Esophagus muscularis mucosa (tissue), 3 donors: ENCODE data around the gene ACE.

Experiments used
- POLR2A ChIP-seq: fragments of 450-650 bp; IDR thresholded peaks from one replicate; pipeline ENCODE4 v1.6.1; 2017; ENCODE audit warnings: antibody characterized with exemption, moderate library complexity, mild to moderate bottlenecking, low read depth
- TF ChIP-seq, protein P1 (sequence below), 3 experiments: fragments of 200-600 bp in 2 of 3; fragments of 450-650 bp in 1 of 3; sonication (generic) in 2 of 3; IDR thresholded peaks; one replicate each; pipeline ENCODE4 v1.5.1; 2017 to 2019; ENCODE audit warnings: antibody characterized with exemption in 3 of 3, mild to moderate bottlenecking in 2 of 3, moderate library complexity in 1 of 3

GRCh38 chr17:63505341-63505740 lies 28.5 kb downstream of the ACE start:
- TF ChIP-seq, protein P1, sequence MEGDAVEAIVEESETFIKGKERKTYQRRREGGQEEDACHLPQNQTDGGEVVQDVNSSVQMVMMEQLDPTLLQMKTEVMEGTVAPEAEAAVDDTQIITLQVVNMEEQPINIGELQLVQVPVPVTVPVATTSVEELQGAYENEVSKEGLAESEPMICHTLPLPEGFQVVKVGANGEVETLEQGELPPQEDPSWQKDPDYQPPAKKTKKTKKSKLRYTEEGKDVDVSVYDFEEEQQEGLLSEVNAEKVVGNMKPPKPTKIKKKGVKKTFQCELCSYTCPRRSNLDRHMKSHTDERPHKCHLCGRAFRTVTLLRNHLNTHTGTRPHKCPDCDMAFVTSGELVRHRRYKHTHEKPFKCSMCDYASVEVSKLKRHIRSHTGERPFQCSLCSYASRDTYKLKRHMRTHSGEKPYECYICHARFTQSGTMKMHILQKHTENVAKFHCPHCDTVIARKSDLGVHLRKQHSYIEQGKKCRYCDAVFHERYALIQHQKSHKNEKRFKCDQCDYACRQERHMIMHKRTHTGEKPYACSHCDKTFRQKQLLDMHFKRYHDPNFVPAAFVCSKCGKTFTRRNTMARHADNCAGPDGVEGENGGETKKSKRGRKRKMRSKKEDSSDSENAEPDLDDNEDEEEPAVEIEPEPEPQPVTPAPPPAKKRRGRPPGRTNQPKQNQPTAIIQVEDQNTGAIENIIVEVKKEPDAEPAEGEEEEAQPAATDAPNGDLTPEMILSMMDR (IDR thresholded peaks at IDR 0.05) = no peak
- TF ChIP-seq POLR2A = no peak
